KMS-11 (cell line): ENCODE results near the gene OR1S2.

ENCODE experiments used
- H2AFZ ChIP-seq: fragments of 200-600 bp; sonication (generic); 2 replicates; pipeline ENCODE4 v1.6.1; 2016; ENCODE audit warnings: antibody characterized with exemption, mixed run types, low read depth
- H3K27ac ChIP-seq: fragments of 200-600 bp; sonication (generic); 2 replicates; pipeline ENCODE4 v1.6.1; 2016; ENCODE audit warnings: mild to moderate bottlenecking, mixed run types
- H3K27me3 ChIP-seq: fragments of 200-600 bp; sonication (generic); 2 replicates; pipeline ENCODE4 v1.6.1; 2017; ENCODE audit warnings: mild to moderate bottlenecking, low read depth, mixed run types, moderate library complexity; ENCODE audit not compliant: insufficient read depth
- H3K36me3 ChIP-seq: fragments of 200-600 bp; sonication (generic); 2 replicates; pipeline ENCODE4 v1.6.1; 2017; ENCODE audit warnings: mild to moderate bottlenecking, mixed run types; ENCODE audit not compliant: insufficient read depth
- H3K4me1 ChIP-seq: fragments of 200-600 bp; sonication (generic); 2 replicates; pipeline ENCODE4 v1.6.1; 2016; ENCODE audit warnings: mild to moderate bottlenecking, low read depth, mixed run types; ENCODE audit not compliant: poor library complexity, severe bottlenecking
- H3K4me2 ChIP-seq: fragments of 200-600 bp; sonication (generic); 2 replicates; pipeline ENCODE4 v1.7.0; 2016; ENCODE audit warnings: mild to moderate bottlenecking, mixed run types
- H3K4me3 ChIP-seq: fragments of 200-600 bp; sonication (generic); IDR thresholded peaks from 2 replicates; pipeline ENCODE4 v1.6.1; 2017; ENCODE audit warnings: low read depth, low read length, mixed read lengths; ENCODE audit not compliant: insufficient read depth
- H3K79me2 ChIP-seq: fragments of 200-600 bp; sonication (generic); 2 replicates; pipeline ENCODE4 v1.6.1; 2016; ENCODE audit warnings: low read depth, mixed run types; ENCODE audit not compliant: insufficient read depth
- H3K9ac ChIP-seq: fragments of 200-600 bp; sonication (generic); 2 replicates; pipeline ENCODE4 v1.6.1; 2016; ENCODE audit warnings: mild to moderate bottlenecking, mixed run types
- H4K20me1 ChIP-seq: fragments of 200-600 bp; sonication (generic); 2 replicates; pipeline ENCODE4 v1.6.1; 2016; ENCODE audit warnings: mild to moderate bottlenecking, mixed run types; ENCODE audit not compliant: insufficient read depth
- CTCF ChIP-seq: fragments of 200-600 bp; sonication (generic); conservative IDR thresholded peaks from 2 replicates; pipeline ENCODE4 v1.6.1; 2017; ENCODE audit warnings: low read depth, mild to moderate bottlenecking, antibody characterized with exemption, low read length, moderate library complexity, mixed read lengths

The OR1S2 gene

GRCh38 chr11:58192229-58192628, 11.7 kb downstream of the OR1S2 start:
- no peak overlapping the region for H3K27ac ChIP-seq
- H3K27me3 ChIP-seq: no peaks in the 10 kb centered on the region
- H3K4me1 ChIP-seq: no peaks in the 10 kb centered on the region
- no peak overlapping the region for H3K4me2 ChIP-seq
- H3K9ac ChIP-seq: no peak overlapping the region
- H2AFZ ChIP-seq: no peak overlapping the region
- no peaks in the 10 kb centered on the region for H4K20me1 ChIP-seq
- H3K36me3 ChIP-seq: no peaks in the 10 kb centered on the region
- no peaks in the 10 kb centered on the region for H3K79me2 ChIP-seq
- no peak for TF ChIP-seq CTCF
- H3K4me3 ChIP-seq: no peak overlapping the region

GRCh38 chr11:58188770-58189169, 15.2 kb downstream of the OR1S2 start, which contains the start of gene OR9Q2:
TSS of gene OR9Q2 (plus strand) at chr11:58189070. CDS start at chr11:58190491, 1,421 bp downstream.
- Histone ChIP-seq H3K27me3 (no peaks in the 10 kb centered on the region), H3K36me3 (no peaks in the 10 kb centered on the region), H3K79me2 (no peaks in the 10 kb centered on the region), H3K9ac (no peak within 1 kb of the TSS), H3K4me1 (peaks cover 11% of the 10 kb centered on the region), H3K27ac (no peak within 1 kb of the TSS), H3K4me2 (no peak within 1 kb of the TSS), H4K20me1 (no peaks in the 10 kb centered on the region), H3K4me3 (no peak within 1 kb of the TSS), H2AFZ (no peak within 1 kb of the TSS)
- TF ChIP-seq CTCF: no peak

- Histone ChIP-seq H3K4me2 (no peak overlapping the region), H3K36me3 (no peaks in the 10 kb centered on the region), H4K20me1 (no peaks in the 10 kb centered on the region), H3K27me3 (no peaks in the 10 kb centered on the region), H2AFZ (no peak overlapping the region), H3K4me1 (peaks cover 29% of the 10 kb centered on the region), H3K9ac (no peak overlapping the region), H3K4me3 (no peak overlapping the region), H3K79me2 (no peaks in the 10 kb centered on the region), H3K27ac (no peak overlapping the region)
- TF ChIP-seq CTCF: no peak
Observed at GRCh38 chr11:58186938-58187337, 17.0 kb downstream of the OR1S2 start.

- Histone ChIP-seq H3K36me3 (no peaks in the 10 kb centered on the region), H3K27ac (no peak overlapping the region), H4K20me1 (no peaks in the 10 kb centered on the region), H3K79me2 (no peaks in the 10 kb centered on the region), H3K4me2 (no peak overlapping the region), H3K4me3 (no peak overlapping the region), H3K4me1 (peaks cover 33% of the 10 kb centered on the region), H3K9ac (no peak overlapping the region), H3K27me3 (no peaks in the 10 kb centered on the region), H2AFZ (no peak overlapping the region)
- no peak for TF ChIP-seq CTCF
Observed at GRCh38 chr11:58179648-58180047, 24.3 kb downstream of the OR1S2 start.

DNA sequence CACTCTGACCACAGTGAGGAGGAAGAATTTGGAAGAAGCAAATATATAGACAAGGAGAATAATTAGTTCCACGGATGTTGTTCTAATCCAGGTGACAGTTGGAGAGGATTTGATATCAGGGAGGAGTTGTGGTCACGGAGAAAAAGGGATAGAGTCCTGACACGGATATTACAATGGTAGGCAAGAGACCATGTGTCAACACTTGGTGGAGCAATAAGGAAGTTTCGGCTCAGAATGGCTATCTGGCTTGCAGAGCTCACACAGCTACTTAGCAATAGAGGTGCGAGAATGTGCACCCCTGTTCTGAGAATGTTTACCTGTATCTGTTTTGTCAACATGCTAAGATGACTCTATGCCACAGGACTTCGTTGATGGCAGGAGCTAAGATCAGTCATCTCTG, 25.5 kb downstream of the OR1S2 start:
- no peaks in the 10 kb centered on the region for H3K36me3 ChIP-seq
- no peaks in the 10 kb centered on the region for H4K20me1 ChIP-seq
- H3K27me3 ChIP-seq: no peaks in the 10 kb centered on the region
- no peak overlapping the region for H2AFZ ChIP-seq
- TF ChIP-seq CTCF: no peak
- H3K4me3 ChIP-seq: no peak overlapping the region
- no peak overlapping the region for H3K27ac ChIP-seq
- H3K4me2 ChIP-seq: no peak overlapping the region
- H3K79me2 ChIP-seq: no peaks in the 10 kb centered on the region
- no peak overlapping the region for H3K9ac ChIP-seq
- peaks cover 21% of the 10 kb centered on the region for H3K4me1 ChIP-seq
